Loucy (cell line): ENCODE results near the gene NKAIN2.
A peak's percentile ranks its signal among the peaks of the same experiment; 100 is the strongest.

Source experiments
- H2AFZ ChIP-seq: fragments of 200-600 bp; sonication (generic); 2 replicates; pipeline ENCODE4 v1.6.0; 2016; ENCODE audit warnings: antibody characterized with exemption, mild to moderate bottlenecking, low read length, moderate library complexity
- H3F3A ChIP-seq: fragments of 200-600 bp; 2 replicates; pipeline ENCODE4 v1.6.0; 2016; ENCODE audit warnings: antibody characterized with exemption, low read depth, mild to moderate bottlenecking
- H3K27me3 ChIP-seq: fragments of 200-600 bp; sonication (generic); 2 replicates; pipeline ENCODE4 v1.6.1; 2014; ENCODE audit warnings: low read length, mild to moderate bottlenecking; ENCODE audit not compliant: insufficient read depth, poor library complexity, severe bottlenecking
- H3K36me3 ChIP-seq: fragments of 200-600 bp; sonication (generic); 2 replicates; pipeline ENCODE4 v1.6.1; 2016; ENCODE audit warnings: low read length; ENCODE audit not compliant: insufficient read depth
- H3K4me1 ChIP-seq: fragments of 200-600 bp; sonication (generic); 2 replicates; pipeline ENCODE4 v1.5.1; 2014; ENCODE audit warnings: low read length, mild to moderate bottlenecking; ENCODE audit not compliant: insufficient read depth, poor library complexity, severe bottlenecking
- H3K4me2 ChIP-seq: fragments of 200-600 bp; sonication (generic); 2 replicates; pipeline ENCODE4 v1.6.0; 2014; ENCODE audit warnings: antibody characterized with exemption, low read length, low read depth, mild to moderate bottlenecking; ENCODE audit not compliant: poor library complexity, severe bottlenecking
- H3K4me3 ChIP-seq: fragments of 200-600 bp; sonication (generic); 2 replicates; pipeline ENCODE4 v1.5.1; 2014; ENCODE audit warnings: low read length, mild to moderate bottlenecking, mixed read lengths; ENCODE audit not compliant: poor library complexity, severe bottlenecking
- H3K79me2 ChIP-seq: fragments of 200-600 bp; sonication (generic); 2 replicates; pipeline ENCODE4 v1.6.1; 2014; ENCODE audit warnings: low read length; ENCODE audit not compliant: insufficient read depth
- H3K9ac ChIP-seq: fragments of 200-600 bp; sonication (generic); 2 replicates; pipeline ENCODE4 v1.6.0; 2014; ENCODE audit warnings: mild to moderate bottlenecking, low read depth, low read length, moderate library complexity; ENCODE audit not compliant: poor library complexity, severe bottlenecking
- H3K9me2 ChIP-seq: fragments of 200-600 bp; sonication (generic); replicated peaks from 2 replicates; pipeline ENCODE4 v1.6.1; 2016; ENCODE audit warnings: low read depth, low read length, mixed read lengths
- H3K9me3 ChIP-seq: fragments of 200-600 bp; sonication (generic); 2 replicates; pipeline ENCODE4 v1.6.1; 2014; ENCODE audit warnings: mild to moderate bottlenecking, antibody characterized with exemption, low read length, low read depth; ENCODE audit not compliant: insufficient read depth
- H4K20me1 ChIP-seq: fragments of 200-600 bp; sonication (generic); 2 replicates; pipeline ENCODE4 v1.6.0; 2014; ENCODE audit warnings: antibody characterized with exemption, low read length, mild to moderate bottlenecking; ENCODE audit not compliant: insufficient read depth, poor library complexity, severe bottlenecking
- CTCF ChIP-seq: fragments of 200-600 bp; sonication (generic); conservative IDR thresholded peaks from 2 replicates; pipeline ENCODE4 v1.5.1; 2014; ENCODE audit warnings: mild to moderate bottlenecking, antibody characterized with exemption, low read length
- EZH2phosphoT487 ChIP-seq: fragments of 200-600 bp; IDR thresholded peaks from 2 replicates; pipeline ENCODE4 v1.6.1; 2018; ENCODE audit warnings: antibody characterized with exemption, mild to moderate bottlenecking, moderate library complexity, borderline replicate concordance

NKAIN2 gene

GRCh38 chr6:124868481-124868880, 1064.8 kb downstream of the NKAIN2 start:
- Histone ChIP-seq H4K20me1 (no peaks in the 10 kb centered on the region), H3K4me1 (no peaks in the 10 kb centered on the region), H3K79me2 (no peaks in the 10 kb centered on the region), H3K9me3 (no peaks in the 10 kb centered on the region), H3K4me3 (no peak overlapping the region), H3K4me2 (no peak overlapping the region), H3K36me3 (no peaks in the 10 kb centered on the region), H3K9ac (no peak overlapping the region), H3K9me2 (no peaks in the 10 kb centered on the region), H3F3A (no peaks in the 10 kb centered on the region), H2AFZ (no peak overlapping the region), H3K27me3 (no peaks in the 10 kb centered on the region)
- TF ChIP-seq CTCF (no peak), EZH2phosphoT487 (no peak)

- H3K9me3 ChIP-seq: no peaks in the 10 kb centered on the region
- no peaks in the 10 kb centered on the region for H4K20me1 ChIP-seq
- H3K4me3 ChIP-seq: no peak overlapping the region
- no peaks in the 10 kb centered on the region for H3K36me3 ChIP-seq
- no peaks in the 10 kb centered on the region for H3F3A ChIP-seq
- H2AFZ ChIP-seq: no peak overlapping the region
- H3K27me3 ChIP-seq: no peaks in the 10 kb centered on the region
- no peaks in the 10 kb centered on the region for H3K79me2 ChIP-seq
- no peak overlapping the region for H3K9ac ChIP-seq
- H3K4me1 ChIP-seq: no peaks in the 10 kb centered on the region
- TF ChIP-seq EZH2phosphoT487 (no peak), CTCF (no peak)
- no peak overlapping the region for H3K4me2 ChIP-seq
- no peaks in the 10 kb centered on the region for H3K9me2 ChIP-seq
These were observed 1065.8 kb downstream of the NKAIN2 start for GRCh38 chr6:124869416-124869815.

GRCh38 chr6:124870611-124871459, 1067.2 kb downstream of the NKAIN2 start:
- H2AFZ ChIP-seq: no peak overlapping the region

More at GRCh38 chr6:124870611-124871459, 1067.2 kb downstream of the NKAIN2 start:
- Histone ChIP-seq H3K36me3 (no peaks in the 10 kb centered on the region), H3K9me3 (no peaks in the 10 kb centered on the region), H3K27me3 (no peaks in the 10 kb centered on the region), H3K4me1 (no peaks in the 10 kb centered on the region), H3K9me2 (no peaks in the 10 kb centered on the region), H3K79me2 (no peaks in the 10 kb centered on the region), H4K20me1 (no peaks in the 10 kb centered on the region), H3K4me3 (no peak overlapping the region), H3F3A (no peaks in the 10 kb centered on the region), H3K4me2 (no peak overlapping the region), H3K9ac (no peak overlapping the region)
- no peak for TF ChIP-seq EZH2phosphoT487
- peak; percentile 70 for TF ChIP-seq CTCF
